ENCODE results near the gene TOB2.

TOB2 gene

DNA sequence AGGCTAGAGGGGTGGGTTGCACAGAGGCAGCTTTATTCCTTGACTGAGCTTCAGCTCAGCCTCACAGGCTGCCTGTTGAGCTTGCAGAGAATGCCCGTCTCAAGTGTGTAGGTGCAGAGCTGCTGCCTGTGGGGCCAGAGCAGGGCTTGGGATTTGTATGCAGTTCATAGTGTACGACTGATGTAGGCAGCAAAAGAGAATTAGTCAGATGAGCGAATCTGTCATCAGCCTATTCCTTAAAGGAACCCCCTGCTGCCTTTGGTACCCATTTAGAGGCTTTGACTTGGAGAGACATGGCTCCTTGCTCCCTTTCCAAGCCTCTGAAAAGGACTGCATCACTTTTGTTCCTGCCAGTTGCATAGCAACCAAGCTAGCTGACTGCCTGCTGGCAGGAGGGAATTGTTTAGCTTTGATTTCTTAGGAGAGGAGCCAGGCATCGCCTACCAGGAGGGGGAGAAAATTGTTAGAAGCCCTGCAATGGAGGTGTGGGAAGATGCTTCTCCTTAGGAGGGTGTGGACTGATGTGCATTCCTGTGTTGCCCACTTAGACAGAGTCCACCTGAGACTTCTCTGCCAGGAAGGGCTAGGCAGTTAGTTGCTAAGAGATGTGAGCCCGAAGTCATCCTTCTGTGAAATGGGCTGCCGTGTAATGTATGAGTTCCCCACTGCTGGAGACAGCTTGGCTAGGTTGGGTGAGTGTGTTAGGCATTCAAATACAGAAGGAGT lies 33.2 kb upstream of the TOB2 start:
- ChIA-PET POLR2A (interaction anchor here (2.5 to 3.5 kb wide), 2 partner anchors 11 to 34 kb away, joined by 7 to 19 read pairs; partner anchors contain the start of genes ACO2, PHF5A and TOB2), CTCF (interaction anchor here (0.5 to 4.0 kb wide), 6 partner anchors 10 to 310 kb away, joined by 3 to 28 read pairs (median 4); no protein-coding TSS in a partner anchor)
- H3K27ac ChIP-seq (ENCODE audit: extremely low read depth, low read depth, low read length), result no peak overlapping the region
- peaks cover 3 to 9% of the 10 kb centered on the region in 2 experiments; a peak in 2 of 3 replicates for H3K36me3 ChIP-seq (ENCODE audit: control insufficient read depth in 2 of 2, insufficient read depth in 1 of 2, low read length in 2 of 2)
- no peaks in the 10 kb centered on the region for H3K9me3 ChIP-seq (ENCODE audit: control insufficient read depth, insufficient read depth, low read depth, low read length)
- no peak overlapping the region for H3K4me3 ChIP-seq (ENCODE audit: low read depth, low read length)
- no peaks in the 10 kb centered on the region for H3K4me1 ChIP-seq (ENCODE audit: control insufficient read depth, insufficient read depth, low read length)
- TF ChIP-seq GLIS1 (tag by site-specific recombination; IDR thresholded peaks at IDR 0.05) (peak; percentile 56), ZNF600 (tag by site-specific recombination; IDR thresholded peaks at IDR 0.05) (no peak), EGR2 (tag by site-specific recombination; IDR thresholded peaks at IDR 0.05; ENCODE audit: low read depth) (peak; percentile 82), ZFHX2 (tag by site-specific recombination; conservative IDR thresholded peaks at IDR 0.05) (peak; percentile 24; the same call in 1 of the 2 replicates), KLF9 (tag by site-specific recombination; IDR thresholded peaks at IDR 0.05; ENCODE audit: low read depth) (no peak), SCRT2 (tag by site-specific recombination; IDR thresholded peaks at IDR 0.05) (peak; percentile 59; the same call in 1 of the 2 replicates), MZF1 (tag by site-specific recombination; IDR thresholded peaks at IDR 0.05; ENCODE audit: borderline replicate concordance) (peak; percentile 83; the same call in 1 of the 2 replicates), ZNF239 (tag by site-specific recombination; IDR thresholded peaks at IDR 0.05) (peak; percentile 94), ZIC2 (tag by site-specific recombination; IDR thresholded peaks at IDR 0.05) (0 out of 2 replicates have a peak, but pooled peaks have one; percentile 6)

DNA sequence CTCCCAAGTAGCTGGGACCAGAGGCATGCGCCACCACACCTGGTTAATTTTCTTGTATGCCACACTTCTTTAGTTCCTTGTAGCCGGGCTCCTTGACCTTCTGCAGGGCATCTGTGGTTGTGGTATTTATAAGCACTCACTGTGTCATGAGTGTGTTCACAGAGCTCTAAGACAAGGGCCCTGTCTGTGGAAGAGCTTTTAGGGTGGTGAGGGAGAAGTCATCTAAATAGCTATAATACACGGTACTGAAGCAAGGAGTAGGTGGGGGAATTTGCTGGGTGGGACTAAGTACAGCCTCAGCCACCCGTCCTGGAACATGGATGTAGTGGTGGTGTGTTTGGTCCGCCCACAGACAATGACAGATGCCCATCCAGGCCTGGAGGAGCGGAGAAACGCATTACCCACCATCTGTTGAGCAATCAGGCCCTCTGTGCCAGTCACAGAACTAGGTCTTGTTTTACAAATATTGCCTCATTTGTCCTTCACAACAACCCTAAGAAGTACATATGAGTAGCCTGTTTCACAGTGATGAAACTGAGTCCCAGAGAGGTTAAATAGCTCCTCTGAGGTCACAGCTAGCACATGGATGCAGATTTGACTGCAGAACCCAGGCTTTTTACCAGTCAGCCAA lies 32.4 kb upstream of the TOB2 start:
- Histone ChIP-seq H3K4me1 (ENCODE audit: control insufficient read depth, insufficient read depth, low read length) (no peaks in the 10 kb centered on the region), H3K27ac (ENCODE audit: extremely low read depth, low read depth, low read length) (no peak overlapping the region), H3K4me3 (ENCODE audit: low read depth, low read length) (no peak overlapping the region), H3K9me3 (ENCODE audit: control insufficient read depth, insufficient read depth, low read depth, low read length) (no peaks in the 10 kb centered on the region), H3K36me3 (ENCODE audit: control insufficient read depth in 2 of 2, insufficient read depth in 1 of 2, low read length in 2 of 2) (peaks cover 3 to 9% of the 10 kb centered on the region in 2 experiments; a peak in 2 of 3 replicates)
- ChIA-PET POLR2A (interaction anchor here (0.6 to 3.5 kb wide), 6 partner anchors 10 to 1006 kb away, joined by 3 to 19 read pairs (median 4); partner anchors contain the start of genes ACO2, PHF5A, TEF and TOB2), CTCF (interaction anchor here (0.6 to 4.0 kb wide), 4 partner anchors 31 to 233 kb away, joined by 3 to 28 read pairs (median 4); no protein-coding TSS in a partner anchor)
- TF ChIP-seq ZNF155 (tag by site-specific recombination; IDR thresholded peaks at IDR 0.05) (no peak), HOXD13 (CRISPR knock-in tag; IDR thresholded peaks at IDR 0.05; ENCODE audit: borderline replicate concordance) (no peak), ZFHX2 (tag by site-specific recombination; conservative IDR thresholded peaks at IDR 0.05) (peak; percentile 59), EGR2 (tag by site-specific recombination; IDR thresholded peaks at IDR 0.05; ENCODE audit: low read depth) (peak; percentile 71)
- TF ChIP-seq, protein P1, sequence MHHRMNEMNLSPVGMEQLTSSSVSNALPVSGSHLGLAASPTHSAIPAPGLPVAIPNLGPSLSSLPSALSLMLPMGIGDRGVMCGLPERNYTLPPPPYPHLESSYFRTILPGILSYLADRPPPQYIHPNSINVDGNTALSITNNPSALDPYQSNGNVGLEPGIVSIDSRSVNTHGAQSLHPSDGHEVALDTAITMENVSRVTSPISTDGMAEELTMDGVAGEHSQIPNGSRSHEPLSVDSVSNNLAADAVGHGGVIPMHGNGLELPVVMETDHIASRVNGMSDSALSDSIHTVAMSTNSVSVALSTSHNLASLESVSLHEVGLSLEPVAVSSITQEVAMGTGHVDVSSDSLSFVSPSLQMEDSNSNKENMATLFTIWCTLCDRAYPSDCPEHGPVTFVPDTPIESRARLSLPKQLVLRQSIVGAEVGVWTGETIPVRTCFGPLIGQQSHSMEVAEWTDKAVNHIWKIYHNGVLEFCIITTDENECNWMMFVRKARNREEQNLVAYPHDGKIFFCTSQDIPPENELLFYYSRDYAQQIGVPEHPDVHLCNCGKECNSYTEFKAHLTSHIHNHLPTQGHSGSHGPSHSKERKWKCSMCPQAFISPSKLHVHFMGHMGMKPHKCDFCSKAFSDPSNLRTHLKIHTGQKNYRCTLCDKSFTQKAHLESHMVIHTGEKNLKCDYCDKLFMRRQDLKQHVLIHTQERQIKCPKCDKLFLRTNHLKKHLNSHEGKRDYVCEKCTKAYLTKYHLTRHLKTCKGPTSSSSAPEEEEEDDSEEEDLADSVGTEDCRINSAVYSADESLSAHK (tag by site-specific recombination; IDR thresholded peaks at IDR 0.05), result no peak
- TF ChIP-seq, protein P2, sequence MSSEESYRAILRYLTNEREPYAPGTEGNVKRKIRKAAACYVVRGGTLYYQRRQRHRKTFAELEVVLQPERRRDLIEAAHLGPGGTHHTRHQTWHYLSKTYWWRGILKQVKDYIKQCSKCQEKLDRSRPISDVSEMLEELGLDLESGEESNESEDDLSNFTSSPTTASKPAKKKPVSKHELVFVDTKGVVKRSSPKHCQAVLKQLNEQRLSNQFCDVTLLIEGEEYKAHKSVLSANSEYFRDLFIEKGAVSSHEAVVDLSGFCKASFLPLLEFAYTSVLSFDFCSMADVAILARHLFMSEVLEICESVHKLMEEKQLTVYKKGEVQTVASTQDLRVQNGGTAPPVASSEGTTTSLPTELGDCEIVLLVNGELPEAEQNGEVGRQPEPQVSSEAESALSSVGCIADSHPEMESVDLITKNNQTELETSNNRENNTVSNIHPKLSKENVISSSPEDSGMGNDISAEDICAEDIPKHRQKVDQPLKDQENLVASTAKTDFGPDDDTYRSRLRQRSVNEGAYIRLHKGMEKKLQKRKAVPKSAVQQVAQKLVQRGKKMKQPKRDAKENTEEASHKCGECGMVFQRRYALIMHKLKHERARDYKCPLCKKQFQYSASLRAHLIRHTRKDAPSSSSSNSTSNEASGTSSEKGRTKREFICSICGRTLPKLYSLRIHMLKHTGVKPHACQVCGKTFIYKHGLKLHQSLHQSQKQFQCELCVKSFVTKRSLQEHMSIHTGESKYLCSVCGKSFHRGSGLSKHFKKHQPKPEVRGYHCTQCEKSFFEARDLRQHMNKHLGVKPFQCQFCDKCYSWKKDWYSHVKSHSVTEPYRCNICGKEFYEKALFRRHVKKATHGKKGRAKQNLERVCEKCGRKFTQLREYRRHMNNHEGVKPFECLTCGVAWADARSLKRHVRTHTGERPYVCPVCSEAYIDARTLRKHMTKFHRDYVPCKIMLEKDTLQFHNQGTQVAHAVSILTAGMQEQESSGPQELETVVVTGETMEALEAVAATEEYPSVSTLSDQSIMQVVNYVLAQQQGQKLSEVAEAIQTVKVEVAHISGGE (tag by site-specific recombination; conservative IDR thresholded peaks at IDR 0.05; ENCODE audit: low read depth), result no peak
